GM18867 (cell line): ENCODE results near the gene UBL4A.

Experiments used
- ATAC-seq: cut with Tn5 transposase; IDR thresholded peaks from one replicate; pipeline ENCODE4 v1.9.1; 2021; ENCODE audit warnings: mild to moderate bottlenecking, moderate library complexity; ENCODE audit not compliant: unreplicated experiment

Gene UBL4A

GRCh38 chrX:154486396-154487207 is at the start of gene UBL4A:
TSS of gene UBL4A (minus strand) at chrX:154486615. CDS start at chrX:154486584, 31 bp downstream.
- peak; percentile 21 for ATAC-seq

GRCh38 chrX:154535892-154536291 is 49.5 kb upstream of the UBL4A start:
- ATAC-seq, result no peak

GRCh38 chrX:154534526-154535322 is 48.3 kb upstream of the UBL4A start:
- peak; percentile 90 for ATAC-seq

- ATAC-seq, result no peak
Observed at GRCh38 chrX:154532690-154533089, 46.3 kb upstream of the UBL4A start.

GRCh38 chrX:154531626-154532025 is 45.2 kb upstream of the UBL4A start:
- no peak for ATAC-seq

GRCh38 chrX:154530286-154530685 is 43.9 kb upstream of the UBL4A start:
- ATAC-seq, result no peak

- no peak for ATAC-seq
Observed at GRCh38 chrX:154529206-154529612, 42.8 kb upstream of the UBL4A start.

GRCh38 chrX:154526901-154527675 is 40.7 kb upstream of the UBL4A start:
- ATAC-seq, result peak; percentile 68

GRCh38 chrX:154525606-154526490 is 39.4 kb upstream of the UBL4A start:
- no peak for ATAC-seq

- no peak for ATAC-seq
Observed at GRCh38 chrX:154519389-154519788, 33.0 kb upstream of the UBL4A start.

GRCh38 chrX:154517101-154517781 is 30.8 kb upstream of the UBL4A start:
- no peak for ATAC-seq

- no peak for ATAC-seq
Observed at GRCh38 chrX:154516656-154517100, 30.3 kb upstream of the UBL4A start.

GRCh38 chrX:154515966-154516655 is 29.7 kb upstream of the UBL4A start, which contains the start of gene FAM3A:
TSS of gene FAM3A (minus strand) at chrX:154516232. CDS start at chrX:154515772, 460 bp downstream.
- ATAC-seq, result peak; percentile 90

- ATAC-seq, result peak; percentile 3
Observed at GRCh38 chrX:154515090-154515965, 28.9 kb upstream of the UBL4A start.

- ATAC-seq, result no peak
Observed at GRCh38 chrX:154513716-154514115, 27.3 kb upstream of the UBL4A start.

- ATAC-seq, result no peak
Observed at GRCh38 chrX:154512879-154513553, 26.6 kb upstream of the UBL4A start.

GRCh38 chrX:154511761-154512160 is 25.3 kb upstream of the UBL4A start:
- no peak for ATAC-seq
